Stimulated activated CD4-positive, alpha-beta T cell treated with anti-CD3 and anti-CD28 coated beads, Interleukin-2, amount 100 ng/mL, for 48 hours (primary cell): Measurements from ENCODE around the gene GPR18.

Experiments used
- DNase-seq, 2 donors: peaks; one replicate each; pipeline ENCODE4 v3.0.0-alpha.2; 2020

The GPR18 gene, protein sequence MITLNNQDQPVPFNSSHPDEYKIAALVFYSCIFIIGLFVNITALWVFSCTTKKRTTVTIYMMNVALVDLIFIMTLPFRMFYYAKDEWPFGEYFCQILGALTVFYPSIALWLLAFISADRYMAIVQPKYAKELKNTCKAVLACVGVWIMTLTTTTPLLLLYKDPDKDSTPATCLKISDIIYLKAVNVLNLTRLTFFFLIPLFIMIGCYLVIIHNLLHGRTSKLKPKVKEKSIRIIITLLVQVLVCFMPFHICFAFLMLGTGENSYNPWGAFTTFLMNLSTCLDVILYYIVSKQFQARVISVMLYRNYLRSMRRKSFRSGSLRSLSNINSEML

DNA sequence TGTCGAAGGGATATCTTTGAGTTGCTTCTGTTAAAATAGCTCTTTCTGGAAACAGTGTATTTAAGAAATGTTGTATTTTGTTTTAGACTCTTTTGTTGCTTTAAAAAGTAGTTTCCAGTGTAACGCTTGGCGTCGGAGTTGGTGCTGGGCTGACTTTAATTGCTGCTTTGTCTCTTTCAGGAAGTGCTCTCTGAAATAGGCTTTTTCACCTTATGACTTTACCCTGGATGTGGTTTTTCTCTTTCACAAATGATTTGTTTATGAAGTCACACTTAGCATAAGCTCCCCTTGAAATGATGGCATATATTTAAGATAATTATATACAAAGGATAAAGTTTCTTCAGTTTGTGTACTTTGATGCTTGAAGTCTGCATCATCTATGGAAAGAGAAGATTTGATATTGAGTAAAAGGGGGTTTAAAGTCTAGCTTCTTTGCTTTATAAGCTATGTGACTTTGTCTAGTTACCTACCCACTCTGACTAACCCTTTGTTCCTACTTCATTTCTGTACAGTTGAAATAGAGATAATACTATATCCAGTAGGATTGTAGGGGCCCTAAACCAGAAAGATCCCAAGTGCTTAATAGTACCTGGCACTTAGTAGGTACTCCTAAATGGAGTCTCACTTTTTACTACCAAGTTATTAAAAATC is at the start of gene GPR18:
Gene GPR18 (minus strand): TSS at position 170 of the 651 bp plus-strand sequence. CDS start 2,507 bp downstream, outside the sequence.
- no peak for DNase-seq

DNA sequence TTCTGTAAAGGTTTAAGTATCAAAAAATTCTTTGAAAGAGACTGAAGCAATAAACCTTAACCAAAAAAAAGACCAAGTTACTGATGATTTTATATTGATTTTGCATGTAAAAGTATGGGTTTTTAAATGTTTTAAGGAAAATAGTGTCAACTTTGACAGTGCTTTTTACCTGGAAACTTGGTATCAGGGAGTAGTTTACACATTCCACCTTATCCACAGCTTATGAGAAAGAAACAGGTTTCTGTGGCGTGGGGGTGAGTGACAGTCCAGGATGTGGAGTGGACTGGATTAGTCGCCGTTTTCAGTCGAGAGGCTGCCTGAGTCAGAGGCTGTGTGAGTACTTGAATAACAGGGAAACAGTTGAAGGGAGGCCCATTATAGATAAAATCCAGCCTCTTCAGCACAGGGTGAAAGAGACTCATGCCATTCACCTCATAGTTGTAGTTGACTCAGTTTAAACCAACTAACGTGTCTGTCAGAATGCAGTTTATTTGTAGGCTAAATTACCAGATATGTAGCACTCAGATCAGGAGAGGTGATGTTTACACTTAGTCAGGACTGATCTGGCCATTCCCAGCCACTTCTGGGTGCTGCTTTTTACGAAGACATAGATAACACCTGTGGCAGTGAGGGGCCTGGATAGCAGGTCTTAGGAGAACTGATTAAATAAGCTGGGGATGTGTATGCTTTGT is 49.6 kb upstream of the GPR18 start:
- peak; percentile 60 to 71 for DNase-seq

DNA sequence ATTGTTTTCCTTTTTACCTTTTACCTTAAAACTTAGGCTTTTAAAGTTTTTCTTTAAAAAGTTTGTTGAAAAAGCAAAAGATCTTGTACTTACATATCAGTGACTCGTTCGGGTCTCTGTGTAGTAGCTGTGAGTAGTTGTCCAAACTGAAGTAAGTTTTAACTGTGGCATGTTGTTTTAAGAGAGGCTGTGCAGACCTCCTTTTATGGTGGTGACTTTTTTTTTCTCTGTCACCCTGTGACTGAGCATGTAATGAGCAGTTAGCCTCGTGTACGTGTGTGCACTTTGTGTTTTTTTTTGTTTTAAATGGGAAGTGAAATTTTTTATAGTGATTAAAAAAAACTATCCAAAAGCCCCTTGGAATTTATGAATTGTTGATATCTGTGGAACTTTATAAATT is 49.1 kb upstream of the GPR18 start, which contains the start of gene GPR183:
Gene GPR183 (minus strand): TSS at position 153 of the 400 bp plus-strand sequence. CDS start 11,254 bp downstream, outside the sequence.
- DNase-seq, result no peak

DNA sequence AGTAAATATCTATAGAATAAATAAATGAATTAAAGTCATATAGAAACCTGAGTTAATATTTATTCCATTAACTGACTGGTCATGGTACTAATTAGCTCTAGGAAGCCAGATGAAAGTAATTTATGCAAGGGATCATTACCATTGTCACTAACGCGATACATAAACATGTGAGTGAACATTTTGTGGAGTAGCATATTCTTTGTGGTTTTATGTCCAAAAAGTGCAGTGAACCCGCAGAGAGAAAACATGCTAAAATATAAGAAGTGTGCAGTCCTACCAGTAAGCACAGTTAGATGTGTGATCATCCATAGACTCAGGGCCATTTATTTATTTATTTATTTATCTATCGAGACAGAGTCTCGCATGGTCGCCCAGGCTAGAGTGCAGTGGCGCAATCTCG is 47.4 kb upstream of the GPR18 start:
- DNase-seq, result no peak

DNA sequence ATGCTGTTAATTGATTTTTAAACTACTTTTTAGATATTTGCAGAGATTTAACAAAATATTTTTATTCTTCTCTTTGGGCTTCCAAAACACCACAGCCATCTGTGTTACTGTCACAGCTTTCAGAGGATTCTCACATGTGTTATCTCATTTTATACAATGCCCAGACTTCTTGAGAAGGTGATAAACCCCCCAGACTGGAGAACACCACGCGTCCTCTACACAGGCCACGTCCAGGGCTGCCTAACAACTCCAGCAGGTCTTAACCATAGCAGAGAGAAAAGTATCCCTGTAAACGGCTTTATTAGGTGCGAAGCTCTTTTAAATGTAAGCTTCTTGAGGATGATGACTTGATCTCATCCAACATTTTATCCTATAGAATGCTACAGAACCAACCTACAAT is 47.0 kb upstream of the GPR18 start:
- no peak for DNase-seq

DNA sequence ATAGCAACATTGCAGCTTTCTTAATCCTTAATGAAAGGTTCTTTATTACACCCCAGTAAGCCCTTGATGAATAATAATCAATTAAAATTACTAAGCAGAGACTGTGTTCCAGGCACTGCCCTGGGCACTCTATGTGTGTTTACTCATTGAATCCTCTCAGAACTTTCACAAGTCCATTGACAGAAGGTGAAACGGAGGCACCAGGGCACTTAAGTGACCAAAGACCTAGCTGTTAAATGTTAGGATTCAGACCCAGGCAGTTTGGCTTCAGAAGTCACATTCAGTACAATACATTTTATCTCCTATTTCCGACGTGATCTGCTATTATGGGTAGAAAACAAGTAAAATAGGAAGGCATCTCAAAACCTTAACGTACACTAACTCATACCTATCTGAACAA is 46.4 kb upstream of the GPR18 start:
- DNase-seq, result no peak

DNA sequence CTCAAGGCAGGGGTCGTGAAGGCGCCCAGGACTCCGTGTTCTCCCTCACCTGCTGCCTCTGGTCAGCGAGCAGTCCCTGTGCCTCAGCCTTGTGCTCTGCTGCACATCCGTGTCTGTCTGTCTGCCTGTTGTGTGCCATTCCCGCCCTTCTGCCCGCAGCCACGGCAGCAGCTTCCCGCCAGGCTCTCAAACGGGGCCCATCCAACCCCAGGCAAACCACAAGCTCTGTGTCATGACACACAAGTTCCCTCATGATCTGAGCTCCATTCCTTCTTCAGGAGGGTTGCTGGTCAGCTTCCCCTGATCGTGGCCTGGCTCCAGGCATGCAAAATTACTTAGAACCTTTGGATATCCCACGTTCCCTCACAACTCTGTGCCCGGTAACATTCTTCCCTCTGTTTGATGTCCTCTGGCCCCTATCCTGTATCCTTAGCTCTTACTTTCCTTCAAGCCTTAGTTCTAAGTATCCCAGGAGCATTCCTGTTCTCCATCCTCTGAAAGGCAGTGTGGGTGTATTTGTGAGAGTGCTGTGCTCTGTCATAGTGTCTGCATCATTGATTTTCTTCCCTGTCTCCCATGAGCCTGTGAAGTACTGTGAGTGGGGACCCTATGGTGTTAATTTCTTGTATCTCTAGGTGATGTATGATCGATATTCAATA is 45.8 kb upstream of the GPR18 start:
- no peak for DNase-seq

DNA sequence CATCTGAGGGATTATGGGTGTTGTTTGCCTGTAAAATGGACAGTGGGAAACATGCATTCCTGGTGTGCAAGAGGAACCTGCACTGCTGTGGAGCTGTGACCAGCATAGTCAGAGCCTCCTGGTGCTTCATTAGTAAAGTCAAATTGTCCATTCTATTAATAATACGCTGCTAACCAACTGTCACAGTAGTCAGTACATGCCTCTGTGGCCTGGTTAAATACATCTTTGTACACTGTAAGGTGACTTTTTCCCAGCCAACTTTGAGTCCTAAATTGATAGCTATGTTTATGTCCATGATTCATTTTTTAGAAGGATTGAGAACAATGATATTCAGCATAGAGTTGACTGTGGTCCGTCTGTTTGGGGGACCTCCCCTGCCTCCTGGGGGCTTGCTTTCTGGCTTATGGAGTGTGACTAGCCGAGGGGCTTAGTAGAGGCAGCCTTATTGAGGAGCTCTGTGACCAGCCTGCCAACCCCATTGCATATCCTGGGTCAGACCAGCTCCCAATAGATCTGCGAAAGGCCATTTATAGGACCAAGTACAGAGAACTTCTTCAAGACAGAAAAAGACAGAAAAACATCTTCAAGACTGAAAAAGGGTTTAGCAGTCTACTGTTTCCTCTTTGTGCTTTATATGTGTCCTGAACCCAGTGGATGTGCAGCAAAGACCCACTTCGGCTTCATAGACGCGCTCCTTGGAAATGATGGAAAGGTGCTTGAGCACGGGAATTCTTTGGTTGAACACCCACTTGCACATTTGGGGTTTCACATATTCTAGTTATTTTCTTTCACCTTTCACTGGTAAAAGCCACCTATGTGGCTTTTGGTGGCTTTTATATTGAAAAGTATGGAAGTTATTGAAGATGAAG is 44.7 kb upstream of the GPR18 start:
- DNase-seq, result no peak

DNA sequence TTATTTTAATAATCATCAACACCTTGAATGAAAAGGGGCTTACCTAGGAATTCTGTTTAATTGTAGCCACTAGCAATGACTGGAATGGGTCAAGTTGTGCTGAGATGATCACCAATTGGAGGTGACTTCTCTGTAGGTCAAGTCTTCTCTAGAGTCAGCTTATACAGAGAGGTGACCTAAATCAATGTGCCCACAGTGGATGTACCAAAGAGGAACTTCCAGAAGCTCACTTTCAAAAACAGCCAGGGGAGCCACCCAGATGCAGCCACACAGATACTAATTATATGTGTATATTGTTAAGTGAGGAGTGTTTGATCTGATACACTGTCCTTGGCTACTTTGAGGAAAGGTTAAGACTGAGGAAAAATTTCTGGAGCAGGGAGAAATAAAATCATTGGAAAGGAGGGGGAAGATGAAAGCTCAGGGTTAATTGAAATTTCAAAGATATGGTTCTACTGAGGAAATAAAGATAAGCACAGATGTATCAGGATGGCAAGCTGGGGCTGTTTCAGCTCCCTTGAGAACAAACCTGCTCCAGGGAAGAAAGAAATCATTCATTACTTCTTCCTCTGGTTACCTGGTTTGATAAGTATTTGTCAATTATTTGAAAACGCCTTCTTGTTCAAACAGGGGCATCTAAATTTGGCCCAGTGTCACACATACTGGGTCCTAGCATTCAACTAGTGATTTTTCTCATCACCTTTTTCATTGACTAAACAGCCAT is 43.9 kb upstream of the GPR18 start:
- no peak for DNase-seq

DNA sequence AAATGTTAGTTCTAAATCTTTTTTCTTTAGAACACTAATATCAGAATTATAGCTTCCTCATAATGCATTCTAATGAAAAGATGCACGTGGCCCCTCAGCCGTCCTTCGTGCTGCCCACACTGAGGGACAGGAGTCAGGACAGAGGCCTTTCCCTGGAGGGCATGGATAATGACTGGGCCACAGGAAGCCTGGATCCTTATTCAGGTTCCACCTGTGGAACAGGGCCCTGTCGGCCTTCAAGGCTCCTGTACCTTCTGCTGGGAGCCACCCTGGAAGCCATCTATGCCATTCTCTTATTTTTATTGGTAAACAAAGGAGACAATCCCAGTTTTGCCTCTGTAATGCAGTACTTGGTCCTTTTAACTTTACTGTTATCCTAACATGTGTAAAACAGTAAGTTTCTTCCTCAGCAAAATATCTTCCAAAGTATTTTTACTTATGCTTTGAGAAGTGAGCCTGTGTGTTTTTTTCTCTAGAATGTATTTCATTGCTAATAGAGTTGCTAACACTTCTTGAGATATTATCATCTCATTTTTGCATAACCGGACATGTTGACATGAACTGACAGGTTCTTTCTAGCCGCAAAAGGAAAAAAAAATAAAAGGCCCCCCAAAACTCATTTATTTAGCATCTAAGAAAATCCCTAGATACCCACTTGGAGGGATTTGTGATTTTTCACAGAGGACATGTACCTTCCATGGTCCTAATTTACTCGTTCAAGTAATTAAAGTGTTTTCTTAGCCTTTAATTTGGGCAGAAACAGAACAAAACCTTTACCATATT is 43.1 kb upstream of the GPR18 start:
- no peak for DNase-seq

DNA sequence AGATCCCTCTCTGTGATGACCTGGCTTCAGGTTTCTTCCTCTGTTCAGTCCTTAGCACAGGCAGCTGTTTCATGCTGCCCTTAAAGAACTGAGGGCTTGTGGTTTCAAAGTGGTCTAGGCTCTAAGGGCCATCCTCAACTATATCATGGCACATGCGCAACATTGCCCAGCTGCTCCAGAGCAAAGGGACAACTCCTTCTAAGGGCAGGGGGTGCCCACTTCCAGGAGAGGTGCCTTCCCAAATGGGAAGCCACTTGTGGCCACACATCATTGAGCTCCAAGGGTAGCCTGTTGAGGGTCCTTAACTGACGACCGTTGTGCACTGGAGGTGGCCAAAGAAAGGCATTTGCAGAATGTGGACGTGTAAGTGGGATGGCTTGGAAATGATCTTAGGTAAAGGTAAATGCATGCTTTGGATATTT is 41.8 kb upstream of the GPR18 start:
- DNase-seq, result no peak

DNA sequence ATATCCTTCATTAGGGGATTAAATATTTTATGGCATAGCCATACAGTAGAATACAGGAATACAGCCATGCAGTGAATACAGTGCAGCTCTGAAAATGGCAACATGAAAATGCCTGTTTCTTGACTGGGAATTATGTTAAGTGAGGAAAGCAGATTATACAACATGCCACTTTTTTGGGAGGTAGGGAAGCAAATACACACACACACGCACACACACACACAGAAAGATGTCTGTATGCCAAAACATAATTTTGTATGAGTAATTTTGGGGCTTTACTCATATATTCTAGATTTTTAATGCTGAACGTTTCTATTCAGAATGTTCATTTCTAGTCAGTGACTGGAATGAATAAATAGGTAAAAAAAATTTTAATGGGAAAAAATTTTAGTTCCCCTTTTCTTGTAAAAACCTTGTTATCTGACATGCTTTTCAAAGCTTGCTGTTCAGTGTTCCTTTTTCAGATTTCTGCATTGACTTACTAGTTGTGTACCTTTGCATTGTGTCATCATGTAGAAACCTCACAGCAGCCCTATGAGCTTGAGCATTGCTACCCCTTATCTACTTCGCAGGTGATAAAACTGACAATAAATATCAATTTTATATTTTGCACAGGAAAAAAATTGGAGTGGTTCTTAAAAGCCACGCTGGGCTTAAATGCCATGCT is 41.2 kb upstream of the GPR18 start:
- no peak for DNase-seq

DNA sequence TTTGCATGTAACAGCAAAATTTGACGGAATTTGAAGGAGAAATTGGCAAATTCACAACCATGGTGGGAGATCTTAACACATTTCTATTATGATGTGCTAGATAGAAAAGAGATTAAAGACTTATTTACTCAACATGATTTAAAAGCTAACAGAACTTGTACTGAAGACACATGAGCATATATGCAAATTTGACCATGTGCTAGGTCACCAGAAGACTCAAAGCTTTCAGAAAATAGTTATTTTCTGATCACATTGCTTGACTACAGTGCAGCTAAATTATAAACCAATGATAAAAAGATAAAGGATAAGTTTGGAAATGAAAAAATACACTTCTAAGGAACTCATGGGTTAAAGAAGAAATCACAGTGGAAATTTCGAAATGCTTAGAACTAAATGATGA is 39.9 kb upstream of the GPR18 start:
- no peak for DNase-seq

DNA sequence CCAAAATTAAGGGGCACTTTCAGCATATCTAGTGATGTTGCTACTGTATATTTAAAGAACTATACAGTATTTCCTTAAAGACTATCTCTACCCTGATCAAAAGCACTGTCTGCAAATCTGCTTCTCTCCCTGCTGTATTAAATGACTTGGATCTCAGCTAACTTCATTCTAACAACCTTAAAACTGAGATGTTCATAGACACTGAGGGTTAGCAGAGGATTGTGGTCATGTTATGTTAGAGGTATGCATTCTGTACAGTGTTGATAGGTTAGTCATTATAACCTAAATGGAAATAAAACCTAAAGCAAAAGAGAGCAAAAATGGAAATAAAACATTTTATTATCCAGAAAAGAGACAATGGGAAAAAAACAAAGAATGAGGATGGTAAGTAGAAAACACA is 39.2 kb upstream of the GPR18 start:
- no peak for DNase-seq

DNA sequence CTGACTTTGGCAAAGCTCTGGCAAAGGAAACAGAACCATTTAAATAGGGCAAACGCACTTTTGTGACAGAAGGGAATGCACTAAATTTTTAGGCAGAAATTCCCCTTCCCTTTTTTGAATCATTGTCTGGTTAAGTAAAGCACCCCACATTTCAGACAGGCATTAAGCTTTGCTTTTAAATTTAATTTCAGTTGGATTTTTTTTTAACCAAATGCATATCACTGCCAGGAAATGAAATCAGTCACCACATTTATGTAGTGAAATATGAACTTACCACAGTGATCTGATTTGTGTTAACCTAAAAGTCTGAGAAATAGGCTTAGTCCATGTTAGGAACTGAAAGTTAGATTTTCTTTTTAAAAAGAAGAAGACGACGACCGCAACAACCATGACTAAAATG is 38.2 kb upstream of the GPR18 start:
- DNase-seq, result no peak

DNA sequence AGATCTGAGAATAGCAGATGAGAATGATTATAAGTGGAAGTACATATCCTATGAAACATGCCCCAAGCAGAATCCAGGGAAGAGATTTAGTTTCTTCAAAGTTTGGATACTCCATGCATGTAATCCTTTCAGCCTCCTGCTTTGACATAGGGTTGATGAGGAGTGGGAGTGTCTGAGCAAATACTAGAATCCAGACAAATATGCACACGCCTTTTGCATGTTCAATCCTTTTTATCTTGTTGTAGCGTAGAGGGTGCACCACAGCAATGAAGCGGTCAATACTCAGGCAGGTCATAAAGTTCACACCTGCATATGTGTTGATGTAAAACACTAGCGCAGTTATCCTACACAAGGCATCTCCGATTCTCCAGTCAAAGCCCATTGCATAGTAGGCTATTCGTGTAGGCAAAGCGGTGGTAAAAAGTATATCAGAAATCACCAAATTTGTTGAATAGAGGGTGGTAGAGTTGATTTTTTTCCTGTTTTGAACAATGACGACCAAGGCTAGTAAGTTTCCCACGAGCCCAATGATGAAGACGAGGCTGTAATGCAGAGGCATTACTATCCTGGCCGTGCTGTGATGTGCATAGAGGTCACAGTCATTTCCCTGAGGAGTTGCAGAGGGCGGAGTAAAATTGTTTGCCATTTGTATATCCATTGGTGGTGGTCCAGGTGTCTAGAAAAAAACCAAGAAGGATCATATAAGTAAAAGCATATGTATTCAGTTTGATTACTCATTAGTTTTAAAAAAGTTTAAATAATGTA is 37.5 kb upstream of the GPR18 start:
- DNase-seq, result no peak

DNA sequence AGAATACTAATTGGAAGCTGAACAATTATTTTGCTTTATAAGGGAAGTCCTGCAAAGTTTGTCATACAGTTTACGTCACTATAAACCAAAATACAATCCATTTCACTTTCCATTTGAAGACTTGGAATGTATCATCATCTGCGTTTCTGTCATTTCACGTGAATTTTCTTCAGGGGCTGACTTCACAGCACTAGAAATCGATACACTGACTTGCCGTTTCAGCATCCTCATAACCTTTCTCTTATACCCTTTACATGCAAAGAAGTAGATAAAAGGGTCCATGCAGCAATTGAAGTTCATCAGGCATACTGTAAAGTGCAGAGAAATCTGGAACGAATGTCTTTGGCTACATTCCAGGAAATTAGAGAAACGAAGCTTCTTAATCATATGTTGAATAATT is 36.8 kb upstream of the GPR18 start:
- no peak for DNase-seq

DNA sequence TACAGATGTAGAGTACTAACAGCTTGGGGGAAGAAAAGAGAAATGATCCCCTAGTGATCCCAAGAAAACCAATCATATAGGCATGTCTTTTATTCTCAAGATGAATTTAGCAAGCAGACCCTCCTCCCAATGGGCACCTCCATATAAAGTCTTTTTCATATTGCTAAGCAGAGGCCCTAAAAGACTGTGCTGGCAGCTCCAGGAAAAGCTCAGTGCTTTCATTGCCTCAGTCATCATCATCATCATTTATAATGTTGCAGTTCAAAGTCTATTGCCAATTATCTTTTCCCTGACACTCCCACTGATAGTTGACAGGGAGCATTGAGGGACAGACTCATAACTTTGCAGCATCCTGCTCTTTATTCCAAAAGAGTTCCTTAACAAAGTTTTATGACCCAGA is 36.0 kb upstream of the GPR18 start:
- DNase-seq, result no peak

DNA sequence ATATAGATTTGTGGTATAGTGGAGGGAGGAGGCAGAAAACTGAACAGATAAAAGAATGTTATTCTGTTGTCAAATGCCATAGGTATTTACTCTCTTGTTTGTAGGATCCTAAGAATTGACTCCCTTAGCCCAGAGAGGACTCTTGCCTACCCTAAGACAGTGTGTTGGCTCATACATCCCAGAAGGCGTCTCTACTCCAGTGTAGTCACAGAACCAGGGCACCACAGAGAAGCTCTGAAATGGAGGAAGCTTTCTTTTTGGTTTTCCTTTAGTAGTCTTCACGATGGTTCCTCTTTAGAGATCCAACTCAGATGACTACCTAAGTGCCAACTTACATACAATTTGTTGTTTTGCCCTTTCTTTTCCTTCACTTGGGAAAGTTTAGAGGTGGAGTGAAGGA is 35.0 kb upstream of the GPR18 start:
- no peak for DNase-seq

DNA sequence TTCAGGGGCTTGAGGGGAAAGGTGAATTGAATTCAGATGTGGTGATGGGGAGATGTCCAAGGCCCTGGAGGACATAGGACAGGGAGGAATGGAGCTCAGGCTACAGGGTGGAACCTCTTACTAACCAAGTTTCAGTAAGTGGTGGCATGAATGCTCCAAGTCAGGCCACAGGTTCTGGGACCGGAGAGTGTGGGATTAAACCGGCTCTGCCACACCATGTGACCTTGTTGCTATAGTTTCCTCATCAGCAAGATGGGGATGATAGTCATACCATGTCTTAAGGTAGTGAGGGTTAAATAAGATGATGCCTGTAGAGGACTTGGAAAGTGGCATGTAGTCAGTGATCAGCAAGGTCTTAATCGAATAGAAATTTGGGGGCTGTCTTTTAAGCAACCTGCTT is 32.7 kb upstream of the GPR18 start:
- DNase-seq, result no peak
